HepG2 (cell line): ENCODE measurements around the gene PRRT1B. TPM values are rescaled to one million over a fixed set of nuclear protein-coding genes. Genes with fewer than 3 reads are reported as not detected.

Experiments used
- ATAC-seq: fragments of 200-7000 bp; cut with Tn5 transposase; 3 replicates; pipeline ENCODE4 v1.9.1; 2020; ENCODE audit warnings: mild to moderate bottlenecking, moderate library complexity
- BruUV-seq: library from RNA; stranded (reverse); fragments of 400-500 nt; replicated peaks from 2 replicates; lab custom pipeline; 2021; lab: Mats Ljungman, UMichigan
- CTCF ChIA-PET: fragments of 300-600 bp; formaldehyde crosslinking; extraction: SDS; loops from one replicate; lab custom pipeline; 2021; ENCODE audit warnings: low total read pairs, inconsistent platforms, low intra/inter-chr PET ratio; lab: Yijun Ruan, JAX
- POLR2A ChIA-PET: fragments of 350-600 bp; sonication (Branson Sonifier 250); formaldehyde crosslinking; loops from one replicate; lab custom pipeline; 2020; ENCODE audit warnings: antibody characterized with exemption, inconsistent platforms; lab: Yijun Ruan, JAX
- DNase-seq: peaks from one replicate; pipeline ENCODE4 v3.0.0-alpha.2; 2015; ENCODE audit warnings: low spot score
- FAIRE-seq: peaks from 3 replicates; lab custom pipeline; 2011; peaks lifted over from hg19 to GRCh38; lab: Jason Lieb, UNC
- H2AFZ ChIP-seq: one replicate; pipeline ENCODE4 v1.6.1; 2011; ENCODE audit warnings: low read length, inconsistent platforms
- H3K27ac ChIP-seq: fragments of 300-600 bp; 3 replicates; pipeline ENCODE4 v1.8.0; 2011; ENCODE audit warnings: mixed run types, mild to moderate bottlenecking, mixed read lengths, low read length, inconsistent platforms; ENCODE audit not compliant: insufficient read depth; ENCODE audit errors: extremely low read length
- H3K27me3 ChIP-seq, 2 experiments: fragments of 200-600 bp in 1 of 2; 2 replicates in 1 of 2; 3 replicates in 1 of 2; pipeline versions ENCODE4 v1.6.0 to v1.8.0; 2011; ENCODE audit warnings: low read length in 2 of 2, mild to moderate bottlenecking in 2 of 2, moderate library complexity in 2 of 2, inconsistent platforms in 1 of 2; ENCODE audit not compliant: insufficient read depth in 2 of 2, control insufficient read depth in 1 of 2
- H3K36me3 ChIP-seq, 2 experiments: fragments of 200-600 bp in 1 of 2; replicated peaks in 1 of 2; 2 replicates in 1 of 2; 3 replicates in 1 of 2; pipeline versions ENCODE4 v1.5.1 to v1.8.0; 2011; ENCODE audit warnings: low read length in 2 of 2, inconsistent platforms in 1 of 2; ENCODE audit not compliant: insufficient read depth in 2 of 2, control insufficient read depth in 1 of 2
- H3K4me1 ChIP-seq: 2 replicates; pipeline ENCODE4 v1.5.1; 2012; ENCODE audit warnings: low read length, inconsistent platforms; ENCODE audit not compliant: insufficient read depth
- H3K4me2 ChIP-seq: 2 replicates; pipeline ENCODE4 v1.6.0; 2011; ENCODE audit warnings: low read depth, low read length, inconsistent platforms
- H3K4me3 ChIP-seq, 3 experiments: fragments of 200-600 bp in 1 of 3; sonication (generic), shearing (Covaris generic) in 1 of 3; replicated peaks in 1 of 3; 2 replicates each; pipeline ENCODE4 v1.5.1; 2011 to 2016; ENCODE audit warnings: low read length in 3 of 3, inconsistent platforms in 2 of 3, low read depth in 2 of 3, mild to moderate bottlenecking in 2 of 3, control low read depth in 1 of 3, mixed read lengths in 1 of 3; ENCODE audit not compliant: insufficient read depth in 1 of 3
- H3K79me2 ChIP-seq: one replicate; pipeline ENCODE4 v1.6.1; 2011; ENCODE audit warnings: low read length, inconsistent platforms; ENCODE audit not compliant: insufficient read depth
- H3K9ac ChIP-seq: 2 replicates; pipeline ENCODE4 v1.6.0; 2011; ENCODE audit warnings: mild to moderate bottlenecking, low read depth, low read length, inconsistent platforms; ENCODE audit not compliant: insufficient read depth
- H3K9me3 ChIP-seq: 2 replicates; pipeline ENCODE4 v1.5.1; 2012; ENCODE audit warnings: mild to moderate bottlenecking, low read length
- H4K20me1 ChIP-seq: 2 replicates; pipeline ENCODE4 v1.6.0; 2011; ENCODE audit warnings: inconsistent platforms, mild to moderate bottlenecking, low read length, moderate library complexity; ENCODE audit not compliant: insufficient read depth
- ATF7-NPFF ChIP-seq: sonication (generic); formaldehyde crosslinking; IDR thresholded peaks from 2 replicates; pipeline ENCODE4 v1.8.1; 2023; ENCODE audit warnings: mild to moderate bottlenecking, low read depth, missing genetic modification reagents, moderate library complexity
- FOXA3 ChIP-seq: IDR thresholded peaks from 2 replicates; pipeline ENCODE4 v1.6.1; 2016; ENCODE audit warnings: missing genetic modification reagents, missing compliant biosample characterization
- JDP2 ChIP-seq: sonication (generic); formaldehyde crosslinking; IDR thresholded peaks from 2 replicates; pipeline ENCODE4 v1.8.1; 2022; ENCODE audit warnings: missing genetic modification reagents, borderline replicate concordance
- KAT8 ChIP-seq: IDR thresholded peaks from 2 replicates; pipeline ENCODE4 v1.6.1; 2016; ENCODE audit warnings: missing genetic modification reagents, missing compliant biosample characterization
- KDM5A ChIP-seq: fragments of 200-600 bp; sonication (generic); IDR thresholded peaks from 2 replicates; pipeline ENCODE4 v1.7.0; 2018; ENCODE audit warnings: antibody characterized with exemption, mild to moderate bottlenecking, low read length, borderline replicate concordance
- MAFF ChIP-seq: IDR thresholded peaks from 2 replicates; pipeline ENCODE4 v1.6.1; 2011; ENCODE audit warnings: low read depth, low read length, improper control_type of control experiment
- MEIS2 ChIP-seq: sonication (generic); formaldehyde crosslinking; IDR thresholded peaks from 2 replicates; pipeline ENCODE4 v1.9.0; 2021; ENCODE audit warnings: mild to moderate bottlenecking, missing genetic modification reagents
- RFXAP ChIP-seq: sonication (generic); formaldehyde crosslinking; IDR thresholded peaks from 2 replicates; pipeline ENCODE4 v1.4.0; 2020; ENCODE audit warnings: missing genetic modification reagents, borderline replicate concordance
- SATB2 ChIP-seq: sonication (generic); formaldehyde crosslinking; IDR thresholded peaks from 2 replicates; pipeline ENCODE4 v1.5.0; 2020; ENCODE audit warnings: missing genetic modification reagents
- SETDB1 ChIP-seq: sonication (generic); formaldehyde crosslinking; IDR thresholded peaks from 2 replicates; pipeline ENCODE4 v1.5.1; 2020; ENCODE audit warnings: missing genetic modification reagents, mild to moderate bottlenecking, borderline replicate concordance
- SMARCE1 ChIP-seq: fragments of 450-650 bp; IDR thresholded peaks from 2 replicates; pipeline ENCODE4 v1.6.1; 2017; ENCODE audit warnings: borderline replicate concordance
- ZBTB14 ChIP-seq: sonication (generic); formaldehyde crosslinking; IDR thresholded peaks from 2 replicates; pipeline ENCODE4 v1.4.0; 2020; ENCODE audit warnings: missing genetic modification reagents
- ZFP82 ChIP-seq: sonication (generic); formaldehyde crosslinking; IDR thresholded peaks from 2 replicates; pipeline ENCODE4 v1.5.1; 2020; ENCODE audit warnings: mild to moderate bottlenecking, missing genetic modification reagents, borderline replicate concordance
- ZNF275 ChIP-seq: sonication (generic); formaldehyde crosslinking; IDR thresholded peaks from 2 replicates; pipeline ENCODE4 v1.8.0; 2022; ENCODE audit warnings: missing genetic modification reagents, mild to moderate bottlenecking, inconsistent platforms, borderline replicate concordance
- ZNF484 ChIP-seq: sonication (generic); formaldehyde crosslinking; IDR thresholded peaks from 2 replicates; pipeline ENCODE4 v1.5.1; 2020; ENCODE audit warnings: mild to moderate bottlenecking, low read depth, missing genetic modification reagents, borderline replicate concordance
- ZNF556 ChIP-seq: sonication (generic); formaldehyde crosslinking; IDR thresholded peaks from 2 replicates; pipeline ENCODE4 v1.4.0; 2020; ENCODE audit warnings: mild to moderate bottlenecking, missing genetic modification reagents, borderline replicate concordance
- ZNF720 ChIP-seq: sonication (generic); formaldehyde crosslinking; IDR thresholded peaks from 2 replicates; pipeline ENCODE4 v1.4.0; 2020; ENCODE audit warnings: missing genetic modification reagents
- WGBS: methylation state at CpG from one replicate; pipeline ENCODE4 v1.1.6; 2017; ENCODE audit warnings: low lambda C conversion rate; 5-methylcytosine and 5-hydroxymethylcytosine counted together
- in situ Hi-C: cut with HindIII; loops from 2 replicates; pipeline ENCODE4 v1.10.0; 2017; ENCODE audit warnings: low pct_unique_long_range_greater_than_20kb; ENCODE audit not compliant: extremely low pct_ligation_motif_present
- intact Hi-C: fragments of 100-400 bp; cut with micrococcal nuclease; formaldehyde crosslinking; loops from one replicate; pipeline ENCODE4 v1.10.0; 2022; ENCODE audit not compliant: unreplicated experiment
- polyA plus RNA-seq, 8 experiments: library from polyadenylated mRNA; depleted of rRNA in 3 of 8; stranded (reverse) in 7 of 8; unstranded in 1 of 8; fragments of >200 nt; fragmentation: Illumina TruSeq in 4 of 8; extraction: Trizol in 4 of 8; gene quantifications; 2 replicates each; pipeline versions ENCODE4 v1.2.1 to v1.2.3, GENCODE V29; 2011 to 2016; ENCODE audit warnings: low read depth in 4 of 8, missing spikeins in 1 of 8, mixed read lengths in 1 of 8; ENCODE audit not compliant: insufficient read depth in 1 of 8
- total RNA-seq, 5 experiments: library from RNA; depleted of rRNA; stranded (reverse); fragments of >200 nt; fragmentation: Illumina TruSeq; extraction: Trizol; gene quantifications; 2 replicates each; pipeline ENCODE4 v1.2.3, GENCODE V29; 2016; ENCODE audit warnings: low read depth in 1 of 5
- TF ChIP-seq, protein P1 (sequence below): sonication (generic); formaldehyde crosslinking; IDR thresholded peaks from 2 replicates; pipeline ENCODE4 v1.5.1; 2020; ENCODE audit warnings: mild to moderate bottlenecking, moderate library complexity, missing genetic modification reagents

Gene PRRT1B
- total and polyA plus RNA-seq, 2 of the 13 experiments (the other 11 are each of a cell fraction or from before 2014, with no cell fraction given) = not detected

DNA sequence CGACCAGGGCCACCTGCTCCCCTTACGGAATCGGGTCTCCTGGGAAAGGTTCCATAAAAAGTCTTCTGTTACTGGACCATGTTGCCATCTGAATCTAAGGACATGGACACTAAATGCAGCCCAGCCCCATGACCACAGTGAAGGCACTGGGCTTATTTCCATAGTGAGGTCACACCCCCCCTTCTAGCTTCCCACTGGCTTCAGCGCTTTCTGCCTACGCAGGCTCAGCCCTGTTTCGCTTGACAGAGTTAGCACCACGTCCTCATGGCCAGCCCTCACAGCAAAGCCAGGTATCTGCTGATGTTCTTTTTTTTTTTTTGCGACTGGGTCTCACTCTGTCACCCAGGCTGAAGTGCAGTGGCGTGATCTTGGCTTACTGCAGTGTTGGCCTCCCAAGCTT lies 28.4 kb upstream of the PRRT1B start:
- BruUV-seq = no TSS peak
- H3K9me3 ChIP-seq = no peaks in the 10 kb centered on the region
- H3K9ac ChIP-seq = no peak overlapping the region
- no peak for ATAC-seq
- H3K4me3 ChIP-seq = no peak overlapping the region
- no peaks in the 10 kb centered on the region for H3K79me2 ChIP-seq
- H3K36me3 ChIP-seq = peaks cover 23 to 67% of the 10 kb centered on the region in 2 experiments
- no peak overlapping the region for H2AFZ ChIP-seq
- no peak overlapping the region for H3K4me2 ChIP-seq
- no peak for DNase-seq
- TF ChIP-seq SETDB1 (CRISPR knock-in tag) (no peak), ZNF484 (CRISPR knock-in tag) (no peak), RFXAP (no peak), KAT8 (CRISPR knock-in tag) (no peak), ZNF275 (no peak), ZNF720 (no peak), ATF7-NPFF (CRISPR knock-in tag) (no peak), ZNF556 (no peak), ZBTB14 (CRISPR knock-in tag) (no peak), FOXA3 (CRISPR knock-in tag) (no peak), MEIS2 (CRISPR knock-in tag) (no peak), JDP2 (CRISPR knock-in tag) (no peak), ZFP82 (no peak), MAFF (no peak), SATB2 (no peak), SMARCE1 (no peak), KDM5A (no peak)
- TF ChIP-seq, protein P1, sequence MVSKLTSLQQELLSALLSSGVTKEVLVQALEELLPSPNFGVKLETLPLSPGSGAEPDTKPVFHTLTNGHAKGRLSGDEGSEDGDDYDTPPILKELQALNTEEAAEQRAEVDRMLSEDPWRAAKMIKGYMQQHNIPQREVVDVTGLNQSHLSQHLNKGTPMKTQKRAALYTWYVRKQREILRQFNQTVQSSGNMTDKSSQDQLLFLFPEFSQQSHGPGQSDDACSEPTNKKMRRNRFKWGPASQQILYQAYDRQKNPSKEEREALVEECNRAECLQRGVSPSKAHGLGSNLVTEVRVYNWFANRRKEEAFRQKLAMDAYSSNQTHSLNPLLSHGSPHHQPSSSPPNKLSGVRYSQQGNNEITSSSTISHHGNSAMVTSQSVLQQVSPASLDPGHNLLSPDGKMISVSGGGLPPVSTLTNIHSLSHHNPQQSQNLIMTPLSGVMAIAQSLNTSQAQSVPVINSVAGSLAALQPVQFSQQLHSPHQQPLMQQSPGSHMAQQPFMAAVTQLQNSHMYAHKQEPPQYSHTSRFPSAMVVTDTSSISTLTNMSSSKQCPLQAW = no peak
- TF ChIP-seq, all 625 proteins: peak for 0
- Histone ChIP-seq H4K20me1 (no peaks in the 10 kb centered on the region), H3K4me1 (peaks cover 4% of the 10 kb centered on the region), H3K27me3 (no peaks in the 10 kb centered on the region), H3K27ac (no peak overlapping the region)
- no peak for FAIRE-seq
- CTCF ChIA-PET = no interaction called here
- in situ Hi-C loops = no loop called here
- WGBS = 98% methylated on average over 9 of the region's 9 CpGs
- POLR2A ChIA-PET = no interaction called here
- intact Hi-C loops = no loop called here
